ENCODE data around the gene TRIM24.

DNA sequence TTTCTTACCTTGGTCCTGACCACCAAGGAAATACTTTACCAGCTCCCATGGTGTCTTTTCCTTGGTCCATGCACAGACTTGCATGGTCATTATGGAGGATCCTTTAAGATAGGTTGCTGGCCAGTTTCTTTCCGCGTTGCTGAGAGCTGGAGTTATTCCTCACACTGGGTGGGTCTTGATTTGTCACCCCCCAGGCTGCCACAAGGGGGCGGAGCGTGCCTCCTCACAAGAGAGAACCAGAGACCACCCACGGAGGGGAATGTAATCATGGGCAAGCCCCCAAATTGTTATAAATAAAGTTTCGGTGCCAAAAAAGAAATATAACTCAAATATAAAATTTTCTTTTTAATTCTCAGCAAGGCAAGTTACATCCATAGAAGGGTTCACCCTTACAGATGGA lies 10.5 kb upstream of the TRIM24 start:
- TF ChIP-seq, protein P1, sequence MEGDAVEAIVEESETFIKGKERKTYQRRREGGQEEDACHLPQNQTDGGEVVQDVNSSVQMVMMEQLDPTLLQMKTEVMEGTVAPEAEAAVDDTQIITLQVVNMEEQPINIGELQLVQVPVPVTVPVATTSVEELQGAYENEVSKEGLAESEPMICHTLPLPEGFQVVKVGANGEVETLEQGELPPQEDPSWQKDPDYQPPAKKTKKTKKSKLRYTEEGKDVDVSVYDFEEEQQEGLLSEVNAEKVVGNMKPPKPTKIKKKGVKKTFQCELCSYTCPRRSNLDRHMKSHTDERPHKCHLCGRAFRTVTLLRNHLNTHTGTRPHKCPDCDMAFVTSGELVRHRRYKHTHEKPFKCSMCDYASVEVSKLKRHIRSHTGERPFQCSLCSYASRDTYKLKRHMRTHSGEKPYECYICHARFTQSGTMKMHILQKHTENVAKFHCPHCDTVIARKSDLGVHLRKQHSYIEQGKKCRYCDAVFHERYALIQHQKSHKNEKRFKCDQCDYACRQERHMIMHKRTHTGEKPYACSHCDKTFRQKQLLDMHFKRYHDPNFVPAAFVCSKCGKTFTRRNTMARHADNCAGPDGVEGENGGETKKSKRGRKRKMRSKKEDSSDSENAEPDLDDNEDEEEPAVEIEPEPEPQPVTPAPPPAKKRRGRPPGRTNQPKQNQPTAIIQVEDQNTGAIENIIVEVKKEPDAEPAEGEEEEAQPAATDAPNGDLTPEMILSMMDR (IDR thresholded peaks at IDR 0.05; ENCODE audit: insufficient read depth, low read length) = no peak
- no peak for TF ChIP-seq POLR2AphosphoS5 (IDR thresholded peaks at IDR 0.05; ENCODE audit: low read depth)
- TF ChIP-seq GABPA (IDR thresholded peaks at IDR 0.05; ENCODE audit: low read depth) = no peak
- TF ChIP-seq, protein P2, sequence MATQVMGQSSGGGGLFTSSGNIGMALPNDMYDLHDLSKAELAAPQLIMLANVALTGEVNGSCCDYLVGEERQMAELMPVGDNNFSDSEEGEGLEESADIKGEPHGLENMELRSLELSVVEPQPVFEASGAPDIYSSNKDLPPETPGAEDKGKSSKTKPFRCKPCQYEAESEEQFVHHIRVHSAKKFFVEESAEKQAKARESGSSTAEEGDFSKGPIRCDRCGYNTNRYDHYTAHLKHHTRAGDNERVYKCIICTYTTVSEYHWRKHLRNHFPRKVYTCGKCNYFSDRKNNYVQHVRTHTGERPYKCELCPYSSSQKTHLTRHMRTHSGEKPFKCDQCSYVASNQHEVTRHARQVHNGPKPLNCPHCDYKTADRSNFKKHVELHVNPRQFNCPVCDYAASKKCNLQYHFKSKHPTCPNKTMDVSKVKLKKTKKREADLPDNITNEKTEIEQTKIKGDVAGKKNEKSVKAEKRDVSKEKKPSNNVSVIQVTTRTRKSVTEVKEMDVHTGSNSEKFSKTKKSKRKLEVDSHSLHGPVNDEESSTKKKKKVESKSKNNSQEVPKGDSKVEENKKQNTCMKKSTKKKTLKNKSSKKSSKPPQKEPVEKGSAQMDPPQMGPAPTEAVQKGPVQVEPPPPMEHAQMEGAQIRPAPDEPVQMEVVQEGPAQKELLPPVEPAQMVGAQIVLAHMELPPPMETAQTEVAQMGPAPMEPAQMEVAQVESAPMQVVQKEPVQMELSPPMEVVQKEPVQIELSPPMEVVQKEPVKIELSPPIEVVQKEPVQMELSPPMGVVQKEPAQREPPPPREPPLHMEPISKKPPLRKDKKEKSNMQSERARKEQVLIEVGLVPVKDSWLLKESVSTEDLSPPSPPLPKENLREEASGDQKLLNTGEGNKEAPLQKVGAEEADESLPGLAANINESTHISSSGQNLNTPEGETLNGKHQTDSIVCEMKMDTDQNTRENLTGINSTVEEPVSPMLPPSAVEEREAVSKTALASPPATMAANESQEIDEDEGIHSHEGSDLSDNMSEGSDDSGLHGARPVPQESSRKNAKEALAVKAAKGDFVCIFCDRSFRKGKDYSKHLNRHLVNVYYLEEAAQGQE (IDR thresholded peaks at IDR 0.05; ENCODE audit: insufficient replicate concordance, low read depth) = no peak
